Endodermal cell (in vitro differentiated cells): Measurements from ENCODE around the gene PPIL1. TPM values are rescaled to one million over a fixed set of nuclear protein-coding genes. Genes with fewer than 3 reads are reported as not detected.

Experiments
- DNase-seq: peaks from one replicate; pipeline ENCODE4 v3.0.0-alpha.2; 2017
- H3K27ac ChIP-seq: 2 replicates; pipeline ENCODE4 v1.5.1; 2013; ENCODE audit warnings: mild to moderate bottlenecking, low read depth, low read length, moderate library complexity
- H3K27me3 ChIP-seq: 2 replicates; pipeline ENCODE4 v1.6.1; 2013; ENCODE audit warnings: mild to moderate bottlenecking, low read length, moderate library complexity; ENCODE audit not compliant: insufficient read depth, control insufficient read depth, poor library complexity, severe bottlenecking
- H3K36me3 ChIP-seq: 2 replicates; pipeline ENCODE4 v1.7.0; 2013; ENCODE audit warnings: mild to moderate bottlenecking, low read length, moderate library complexity; ENCODE audit not compliant: control insufficient read depth, insufficient read depth
- H3K4me1 ChIP-seq: one replicate; pipeline ENCODE4 v1.7.0; 2013; ENCODE audit warnings: low read length; ENCODE audit not compliant: control insufficient read depth, insufficient read depth
- H3K4me3 ChIP-seq: 2 replicates; pipeline ENCODE4 v1.5.1; 2013; ENCODE audit warnings: mild to moderate bottlenecking, low read length, moderate library complexity
- H3K9ac ChIP-seq: 2 replicates; pipeline ENCODE4 v1.6.1; 2013; ENCODE audit warnings: mild to moderate bottlenecking, low read length, moderate library complexity; ENCODE audit not compliant: poor library complexity, severe bottlenecking; ENCODE audit errors: extremely low read depth
- H3K9me3 ChIP-seq: 2 replicates; pipeline ENCODE4 v1.6.1; 2013; ENCODE audit warnings: mild to moderate bottlenecking, low read length, moderate library complexity; ENCODE audit not compliant: control insufficient read depth
- H3K27ac Mint-ChIP-seq: 2 replicates; pipeline ENCODE4 v1.8.0; 2020; ENCODE audit warnings: mixed read lengths
- H3K27me3 Mint-ChIP-seq: 2 replicates; pipeline ENCODE4 v1.8.0; 2021; ENCODE audit warnings: mild to moderate bottlenecking, mixed read lengths; ENCODE audit not compliant: insufficient read depth
- H3K36me3 Mint-ChIP-seq: 2 replicates; pipeline ENCODE4 v1.8.0; 2020; ENCODE audit warnings: low read depth, mixed read lengths
- H3K4me1 Mint-ChIP-seq: 2 replicates; pipeline ENCODE4 v1.8.0; 2020; ENCODE audit warnings: mixed read lengths
- H3K4me3 Mint-ChIP-seq: 2 replicates; pipeline ENCODE4 v1.8.0; 2020; ENCODE audit warnings: mild to moderate bottlenecking, moderate library complexity, mixed read lengths
- H3K9me3 Mint-ChIP-seq: 2 replicates; pipeline ENCODE4 v1.8.0; 2020; ENCODE audit warnings: mild to moderate bottlenecking, mixed read lengths
- CTCF ChIP-seq: fragments of 200-600 bp; sonication (generic); conservative IDR thresholded peaks from 2 replicates; pipeline ENCODE4 v1.5.0; 2021; ENCODE audit warnings: antibody characterized with exemption, mild to moderate bottlenecking
- WGBS, 2 experiments: methylation state at CpG; one replicate each; pipeline versions ENCODE4 v1.1.5 to v1.1.7; 2013; ENCODE audit warnings: missing lambda C conversion rate in 2 of 2, mixed read lengths in 1 of 2; ENCODE audit not compliant: insufficient coverage in 1 of 2, insufficient read length in 1 of 2; 5-methylcytosine and 5-hydroxymethylcytosine counted together
- total RNA-seq, 2 donors: library from RNA; stranded (reverse); fragmentation: NEBNext Ultra II Directional in 1 of 2; extraction: Animal tissue kit (Norgen Biotek cat#: 25700) in 1 of 2; gene quantifications; 2 replicates in 1 of 2; 3 replicates in 1 of 2; pipeline ENCODE4 v1.2.1, GENCODE V29; 2021

Gene PPIL1
- total RNA-seq, 2 donors from 2014 or later: 36.7 to 53.3 TPM

GRCh38 chr6:36850021-36850420 is 24.6 kb downstream of the PPIL1 start:
- no peak overlapping the region for H3K4me3 Mint-ChIP-seq
- H3K4me1 ChIP-seq: peaks cover 9% of the 10 kb centered on the region

GRCh38 chr6:36848658-36849441 is 25.8 kb downstream of the PPIL1 start:
- Histone ChIP-seq H3K9ac (no peak overlapping the region), H3K4me3 (peak overlapping the region; percentile 74), H3K4me1 (peaks cover 9% of the 10 kb centered on the region), H3K9me3 (no peaks in the 10 kb centered on the region), H3K27ac (peak overlapping the region; percentile 59), H3K36me3 (peaks cover 4% of the 10 kb centered on the region), H3K27me3 (peaks cover 9% of the 10 kb centered on the region)
- WGBS, 2 experiments: 17 to 24% methylated on average over 9 to 23 of the region's 26 CpGs
- no peak overlapping the region for H3K27ac Mint-ChIP-seq
- no peak for TF ChIP-seq CTCF
- H3K27me3 Mint-ChIP-seq: peaks cover 43% of the 10 kb centered on the region
- DNase-seq: peak; percentile 90
- peaks cover 25% of the 10 kb centered on the region for H3K4me1 Mint-ChIP-seq
- peaks cover 9% of the 10 kb centered on the region for H3K36me3 Mint-ChIP-seq
- no peaks in the 10 kb centered on the region for H3K9me3 Mint-ChIP-seq
- H3K4me3 Mint-ChIP-seq: peak overlapping the region; percentile 13

More at GRCh38 chr6:36850021-36850420, 24.6 kb downstream of the PPIL1 start:
- Mint-ChIP-seq H3K27ac (no peak overlapping the region), H3K9me3 (no peaks in the 10 kb centered on the region), H3K4me1 (peaks cover 20% of the 10 kb centered on the region), H3K27me3 (peaks cover 31% of the 10 kb centered on the region), H3K36me3 (peaks cover 17% of the 10 kb centered on the region)
- 91 to 92% methylated on average over 6 to 9 of the region's 9 CpGs for WGBS, 2 experiments
- H3K9ac ChIP-seq: no peak overlapping the region
- no peak for TF ChIP-seq CTCF
- peaks cover 9% of the 10 kb centered on the region for H3K27me3 ChIP-seq
- peak; percentile 28 for DNase-seq
- H3K9me3 ChIP-seq: no peaks in the 10 kb centered on the region
- no peak overlapping the region for H3K4me3 ChIP-seq
- H3K36me3 ChIP-seq: peaks cover 14% of the 10 kb centered on the region
- no peak overlapping the region for H3K27ac ChIP-seq

GRCh38 chr6:36847991-36848390 is 26.6 kb downstream of the PPIL1 start:
- Histone ChIP-seq H3K4me3 (no peak overlapping the region), H3K9me3 (no peaks in the 10 kb centered on the region), H3K27me3 (peaks cover 14% of the 10 kb centered on the region), H3K36me3 (peaks cover 4% of the 10 kb centered on the region), H3K4me1 (peaks cover 9% of the 10 kb centered on the region), H3K9ac (no peak overlapping the region), H3K27ac (no peak overlapping the region)
- Mint-ChIP-seq H3K27me3 (peaks cover 49% of the 10 kb centered on the region), H3K4me1 (peaks cover 25% of the 10 kb centered on the region), H3K27ac (no peak overlapping the region), H3K4me3 (no peak overlapping the region), H3K9me3 (no peaks in the 10 kb centered on the region), H3K36me3 (peaks cover under 1% of the 10 kb centered on the region)
- WGBS, 2 experiments: 92 to 95% methylated on average over 6 of the region's 6 CpGs
- no peak for TF ChIP-seq CTCF
- DNase-seq: no peak
